D721Med (cell line): ENCODE data around the gene CLIC6.

ENCODE experiments used
- DNase-seq: peaks from one replicate; pipeline ENCODE4 v3.0.0; 2011; ENCODE audit warnings: low spot score; ENCODE audit not compliant: insufficient read length
- FAIRE-seq: peaks from 2 replicates; lab custom pipeline; 2011; peaks lifted over from hg19 to GRCh38; lab: Jason Lieb, UNC
- TF ChIP-seq, protein P1 (sequence below): IDR thresholded peaks from 2 replicates; pipeline ENCODE4 v1.5.1; 2012; ENCODE audit warnings: mild to moderate bottlenecking, control low read depth; ENCODE audit not compliant: insufficient read depth; ENCODE audit errors: missing control alignments

Gene CLIC6

DNA sequence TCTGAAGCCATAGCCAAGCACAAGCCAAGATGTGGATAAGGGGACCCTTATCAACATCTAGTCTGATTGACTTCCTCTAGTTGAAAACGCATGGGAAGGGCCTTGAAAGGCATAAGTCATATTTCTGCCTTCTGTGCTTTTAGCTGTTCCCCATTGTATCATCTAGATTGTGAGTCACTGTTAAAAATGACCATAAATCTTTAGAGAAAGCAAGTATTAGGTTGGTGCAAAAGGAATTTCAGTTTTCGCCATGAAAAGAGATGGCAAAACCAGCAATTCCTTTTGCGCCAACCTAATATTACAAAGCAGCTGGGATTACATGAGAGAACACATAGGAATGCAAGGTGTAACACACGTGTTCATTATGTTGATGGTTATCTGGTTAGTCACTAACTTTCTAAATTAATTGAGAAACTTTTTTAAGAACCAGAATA lies 63.6 kb downstream of the CLIC6 start:
- FAIRE-seq, result no peak
- no peak for DNase-seq
- TF ChIP-seq, protein P1, sequence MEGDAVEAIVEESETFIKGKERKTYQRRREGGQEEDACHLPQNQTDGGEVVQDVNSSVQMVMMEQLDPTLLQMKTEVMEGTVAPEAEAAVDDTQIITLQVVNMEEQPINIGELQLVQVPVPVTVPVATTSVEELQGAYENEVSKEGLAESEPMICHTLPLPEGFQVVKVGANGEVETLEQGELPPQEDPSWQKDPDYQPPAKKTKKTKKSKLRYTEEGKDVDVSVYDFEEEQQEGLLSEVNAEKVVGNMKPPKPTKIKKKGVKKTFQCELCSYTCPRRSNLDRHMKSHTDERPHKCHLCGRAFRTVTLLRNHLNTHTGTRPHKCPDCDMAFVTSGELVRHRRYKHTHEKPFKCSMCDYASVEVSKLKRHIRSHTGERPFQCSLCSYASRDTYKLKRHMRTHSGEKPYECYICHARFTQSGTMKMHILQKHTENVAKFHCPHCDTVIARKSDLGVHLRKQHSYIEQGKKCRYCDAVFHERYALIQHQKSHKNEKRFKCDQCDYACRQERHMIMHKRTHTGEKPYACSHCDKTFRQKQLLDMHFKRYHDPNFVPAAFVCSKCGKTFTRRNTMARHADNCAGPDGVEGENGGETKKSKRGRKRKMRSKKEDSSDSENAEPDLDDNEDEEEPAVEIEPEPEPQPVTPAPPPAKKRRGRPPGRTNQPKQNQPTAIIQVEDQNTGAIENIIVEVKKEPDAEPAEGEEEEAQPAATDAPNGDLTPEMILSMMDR, result no peak

DNA sequence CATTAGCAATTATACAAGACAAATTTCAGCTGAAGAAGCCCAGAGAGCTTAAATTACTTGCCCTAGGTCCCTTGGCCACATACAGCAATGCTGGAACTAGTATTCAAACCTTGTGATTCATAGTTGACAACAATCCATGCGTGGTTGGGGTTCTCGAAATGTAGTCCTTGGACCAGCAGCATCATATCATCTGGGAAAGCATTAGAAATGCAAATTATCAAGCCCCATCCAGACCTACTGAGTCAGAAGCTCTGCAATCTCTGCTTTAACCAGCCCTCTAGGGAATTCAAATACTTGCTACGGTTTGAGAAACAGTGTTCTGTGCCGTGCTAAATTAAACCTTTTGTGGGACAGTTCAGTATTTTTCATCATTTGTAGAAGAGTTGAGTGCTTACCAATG lies 65.1 kb downstream of the CLIC6 start:
- FAIRE-seq (no peak), DNase-seq (no peak)
- TF ChIP-seq, protein P1, result no peak

DNA sequence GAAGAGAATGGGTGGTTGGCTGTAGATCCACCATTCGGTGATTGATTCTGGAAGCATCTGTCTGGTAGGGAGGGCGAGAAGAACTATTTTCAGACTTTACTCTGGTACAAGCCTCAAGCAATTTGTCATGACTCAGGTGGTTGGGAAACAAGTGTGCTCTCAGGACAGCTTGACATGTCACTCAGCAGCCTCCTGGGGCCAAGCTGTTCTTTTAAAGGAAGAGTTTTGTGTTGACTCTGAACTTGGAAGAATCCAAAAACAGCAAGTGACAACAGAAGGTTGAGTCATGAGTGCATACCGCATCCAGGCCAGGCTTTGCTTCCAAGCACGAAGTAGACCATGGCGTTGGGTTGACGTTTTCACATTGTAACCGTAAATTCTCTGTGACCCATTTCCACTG lies 65.9 kb downstream of the CLIC6 start:
- FAIRE-seq (no peak), DNase-seq (no peak)
- TF ChIP-seq, protein P1, result no peak

DNA sequence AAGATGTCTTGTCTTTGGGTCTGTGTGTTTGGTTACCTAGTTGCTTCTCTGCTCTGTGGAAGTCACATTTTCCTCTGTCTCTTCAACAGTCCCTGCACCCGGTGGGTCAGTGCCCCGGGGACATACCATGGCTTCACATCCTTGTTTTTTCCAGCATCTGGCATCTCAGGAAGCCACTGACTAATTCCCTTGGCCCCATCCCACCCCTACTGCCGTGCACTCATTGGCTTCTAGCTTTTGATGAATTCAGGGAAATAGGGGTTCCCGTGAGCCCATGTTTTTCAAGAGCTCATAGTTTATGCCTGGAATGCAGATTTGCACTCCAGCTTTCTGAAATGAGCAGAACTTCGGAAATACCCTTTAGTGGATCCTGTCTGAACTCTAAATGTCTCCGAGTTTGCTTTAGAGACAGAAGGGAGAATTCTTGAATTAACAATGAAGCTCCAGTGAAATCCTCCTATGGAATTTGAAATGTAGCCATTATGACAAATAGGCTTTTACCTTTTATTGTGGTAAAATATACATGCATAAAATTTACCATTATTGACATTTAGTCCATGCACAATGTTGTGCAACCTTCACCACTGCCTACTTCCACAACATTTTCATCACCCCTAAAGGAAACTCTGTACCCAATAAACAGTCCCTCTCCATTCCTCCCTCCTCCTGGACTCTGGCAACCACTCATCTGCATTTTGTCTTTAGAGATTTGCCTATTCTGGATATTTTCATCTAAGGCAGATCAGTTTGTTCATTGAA lies 67.5 kb downstream of the CLIC6 start:
- no peak for DNase-seq
- no peak for FAIRE-seq
- TF ChIP-seq, protein P1, result no peak

DNA sequence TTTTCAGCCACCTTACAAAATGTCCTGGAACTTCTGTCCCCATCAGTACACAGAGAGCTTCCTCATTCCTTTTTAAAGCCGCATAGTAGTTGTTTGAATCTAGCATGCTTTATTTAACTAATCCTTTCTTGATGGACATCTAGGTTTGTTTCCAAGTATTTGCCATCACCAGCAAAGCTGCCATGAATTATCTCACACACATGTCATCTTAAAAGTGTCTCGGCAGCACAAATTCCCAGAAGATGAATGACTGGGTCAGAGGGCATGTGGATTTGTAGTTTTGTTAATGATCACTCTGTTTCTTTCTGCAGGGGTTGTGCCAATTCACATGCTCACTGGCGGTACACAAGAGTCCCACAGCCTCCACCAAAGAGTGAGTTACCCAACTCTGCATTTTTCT lies 68.3 kb downstream of the CLIC6 start:
- DNase-seq (no peak), FAIRE-seq (no peak)
- TF ChIP-seq, protein P1, result no peak

DNA sequence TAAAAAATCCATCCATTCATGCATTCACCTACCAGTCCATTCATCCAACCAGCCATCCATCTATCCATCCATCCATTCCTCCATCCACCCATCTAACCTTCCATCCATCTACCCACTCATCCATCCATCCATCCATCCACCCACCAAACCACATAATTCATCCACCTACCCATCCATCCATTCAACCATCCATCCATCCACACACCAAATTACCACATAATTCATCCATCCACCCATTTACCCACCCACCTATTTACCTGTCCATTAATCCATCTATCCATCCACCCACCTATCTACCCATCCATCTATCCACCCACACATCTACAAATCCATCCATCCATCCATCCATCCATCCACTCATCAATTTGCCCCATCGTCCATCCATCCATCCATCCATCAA lies 71.4 kb downstream of the CLIC6 start:
- DNase-seq (no peak), FAIRE-seq (no peak)
- TF ChIP-seq, protein P1, result no peak

DNA sequence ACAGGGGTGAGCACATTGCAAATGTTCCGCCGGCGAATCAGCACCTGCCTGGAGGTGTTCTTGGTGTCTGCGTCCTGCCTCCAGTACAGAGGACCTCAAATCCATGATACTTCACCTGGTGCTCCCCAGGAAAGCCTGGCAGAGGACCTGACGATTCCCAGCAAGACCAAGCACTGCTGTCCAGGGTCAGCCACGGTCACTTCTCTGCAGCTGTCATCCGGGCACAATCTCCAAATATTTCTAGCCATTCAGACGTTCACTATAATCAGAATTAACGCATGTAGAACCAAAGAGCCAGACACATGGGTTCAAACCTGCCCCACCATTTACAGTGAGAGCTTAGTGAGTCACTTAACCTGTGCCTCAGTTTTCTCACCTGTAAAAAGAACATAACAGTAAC lies 74.5 kb downstream of the CLIC6 start:
- no peak for FAIRE-seq
- no peak for DNase-seq
- TF ChIP-seq, protein P1, result no peak
